Body of pancreas (tissue), 4 donors: ENCODE data around the gene MAP2K5.

Source experiments
- POLR2A ChIP-seq, 3 donors: fragments of 450-650 bp; IDR thresholded peaks; one replicate each; pipeline ENCODE4 v1.6.1; 2016; ENCODE audit warnings: antibody characterized with exemption in 3 of 3, mild to moderate bottlenecking in 2 of 3
- TF ChIP-seq, protein P1 (sequence below), 7 experiments: fragments of 450-650 bp in 4 of 7; fragments of 200-600 bp in 3 of 7; sonication (generic) in 3 of 7; IDR thresholded peaks; one replicate each; pipeline ENCODE4 v1.5.1; 2016 to 2019; ENCODE audit warnings: antibody characterized with exemption in 7 of 7

DNA sequence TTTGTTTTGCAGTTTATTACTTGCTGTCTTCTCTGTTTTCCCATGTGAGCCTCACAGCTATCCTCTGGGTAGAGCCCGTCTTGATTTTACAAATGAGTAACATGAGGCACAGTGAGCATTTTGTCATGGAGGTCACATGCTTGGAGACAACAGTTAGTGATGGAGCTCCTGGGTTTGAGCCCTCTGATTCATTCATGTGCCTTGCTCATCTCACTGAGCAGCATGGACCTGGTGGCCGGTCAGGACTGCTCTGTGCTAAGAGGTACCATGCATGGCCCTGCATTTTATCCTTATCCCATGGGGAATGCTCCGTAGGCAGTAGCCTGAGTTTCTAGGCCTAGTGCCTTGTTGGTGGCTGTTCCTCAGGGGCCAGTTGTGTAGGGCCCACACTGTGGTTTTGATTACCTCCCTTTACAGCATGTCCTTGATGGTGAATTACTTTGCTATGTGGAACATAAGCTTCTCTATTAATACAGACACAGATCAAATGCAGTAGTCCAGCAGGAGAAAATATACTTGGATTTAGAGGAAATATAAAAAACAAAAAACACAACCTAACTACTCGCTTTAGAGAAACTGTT, 35.6 kb downstream of the MAP2K5 start:
- no peak for TF ChIP-seq POLR2A (IDR thresholded peaks at IDR 0.05)
- TF ChIP-seq, protein P1, sequence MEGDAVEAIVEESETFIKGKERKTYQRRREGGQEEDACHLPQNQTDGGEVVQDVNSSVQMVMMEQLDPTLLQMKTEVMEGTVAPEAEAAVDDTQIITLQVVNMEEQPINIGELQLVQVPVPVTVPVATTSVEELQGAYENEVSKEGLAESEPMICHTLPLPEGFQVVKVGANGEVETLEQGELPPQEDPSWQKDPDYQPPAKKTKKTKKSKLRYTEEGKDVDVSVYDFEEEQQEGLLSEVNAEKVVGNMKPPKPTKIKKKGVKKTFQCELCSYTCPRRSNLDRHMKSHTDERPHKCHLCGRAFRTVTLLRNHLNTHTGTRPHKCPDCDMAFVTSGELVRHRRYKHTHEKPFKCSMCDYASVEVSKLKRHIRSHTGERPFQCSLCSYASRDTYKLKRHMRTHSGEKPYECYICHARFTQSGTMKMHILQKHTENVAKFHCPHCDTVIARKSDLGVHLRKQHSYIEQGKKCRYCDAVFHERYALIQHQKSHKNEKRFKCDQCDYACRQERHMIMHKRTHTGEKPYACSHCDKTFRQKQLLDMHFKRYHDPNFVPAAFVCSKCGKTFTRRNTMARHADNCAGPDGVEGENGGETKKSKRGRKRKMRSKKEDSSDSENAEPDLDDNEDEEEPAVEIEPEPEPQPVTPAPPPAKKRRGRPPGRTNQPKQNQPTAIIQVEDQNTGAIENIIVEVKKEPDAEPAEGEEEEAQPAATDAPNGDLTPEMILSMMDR (IDR thresholded peaks at IDR 0.05) = no peak
